ENCODE results near the gene METTL25.

The METTL25 gene

GRCh38 chr12:82476511-82476910 lies 118.2 kb downstream of the METTL25 start:
- Histone ChIP-seq H3K27ac (ENCODE audit: low read depth, low read length) (no peak overlapping the region), H3K4me3 (ENCODE audit: low read depth in 1 of 2, low read length in 2 of 2) (no peak overlapping the region), H3K9me3 (ENCODE audit: control insufficient read depth in 1 of 2, low read length in 2 of 2) (no peaks in the 10 kb centered on the region), H3K9ac (ENCODE audit: low read depth in 1 of 2, low read length in 2 of 2) (no peak overlapping the region), H3K27me3 (ENCODE audit: control insufficient read depth in 1 of 2, insufficient read depth in 2 of 2, low read length in 2 of 2) (no peaks in the 10 kb centered on the region), H3K36me3 (ENCODE audit: control insufficient read depth in 1 of 2, insufficient read depth in 2 of 2, low read length in 2 of 2) (peaks cover 0 to 6% of the 10 kb centered on the region in 2 donors), H3K4me1 (ENCODE audit: control insufficient read depth in 1 of 2, insufficient read depth in 2 of 2, low read length in 2 of 2) (no peaks in the 10 kb centered on the region)

- Histone ChIP-seq H3K36me3 (ENCODE audit: control insufficient read depth in 1 of 2, insufficient read depth in 2 of 2, low read length in 2 of 2) (no peaks in the 10 kb centered on the region), H3K4me1 (ENCODE audit: control insufficient read depth in 1 of 2, insufficient read depth in 2 of 2, low read length in 2 of 2) (no peaks in the 10 kb centered on the region), H3K9ac (ENCODE audit: low read depth in 1 of 2, low read length in 2 of 2) (no peak overlapping the region), H3K4me3 (ENCODE audit: low read depth in 1 of 2, low read length in 2 of 2) (no peak overlapping the region), H3K27me3 (ENCODE audit: control insufficient read depth in 1 of 2, insufficient read depth in 2 of 2, low read length in 2 of 2) (no peaks in the 10 kb centered on the region), H3K27ac (ENCODE audit: low read depth, low read length) (no peak overlapping the region), H3K9me3 (ENCODE audit: control insufficient read depth in 1 of 2, low read length in 2 of 2) (peaks cover 4 to 5% of the 10 kb centered on the region in 2 donors)
These were observed 121.2 kb downstream of the METTL25 start for GRCh38 chr12:82479511-82479910.

- Histone ChIP-seq H3K4me1 (ENCODE audit: control insufficient read depth in 1 of 2, insufficient read depth in 2 of 2, low read length in 2 of 2) (no peaks in the 10 kb centered on the region), H3K27me3 (ENCODE audit: control insufficient read depth in 1 of 2, insufficient read depth in 2 of 2, low read length in 2 of 2) (no peaks in the 10 kb centered on the region), H3K9ac (ENCODE audit: low read depth in 1 of 2, low read length in 2 of 2) (no peak overlapping the region), H3K27ac (ENCODE audit: low read depth, low read length) (no peak overlapping the region), H3K4me3 (ENCODE audit: low read depth in 1 of 2, low read length in 2 of 2) (no peak overlapping the region), H3K36me3 (ENCODE audit: control insufficient read depth in 1 of 2, insufficient read depth in 2 of 2, low read length in 2 of 2) (no peaks in the 10 kb centered on the region), H3K9me3 (ENCODE audit: control insufficient read depth in 1 of 2, low read length in 2 of 2) (peaks cover 4 to 7% of the 10 kb centered on the region in 2 donors)
These were observed 122.3 kb downstream of the METTL25 start for GRCh38 chr12:82480606-82481005.

GRCh38 chr12:82481954-82482353 lies 123.6 kb downstream of the METTL25 start:
- Histone ChIP-seq H3K9me3 (ENCODE audit: control insufficient read depth in 1 of 2, low read length in 2 of 2) (peaks cover 4 to 7% of the 10 kb centered on the region in 2 donors), H3K4me1 (ENCODE audit: control insufficient read depth in 1 of 2, insufficient read depth in 2 of 2, low read length in 2 of 2) (no peaks in the 10 kb centered on the region), H3K9ac (ENCODE audit: low read depth in 1 of 2, low read length in 2 of 2) (no peak overlapping the region)

DNA sequence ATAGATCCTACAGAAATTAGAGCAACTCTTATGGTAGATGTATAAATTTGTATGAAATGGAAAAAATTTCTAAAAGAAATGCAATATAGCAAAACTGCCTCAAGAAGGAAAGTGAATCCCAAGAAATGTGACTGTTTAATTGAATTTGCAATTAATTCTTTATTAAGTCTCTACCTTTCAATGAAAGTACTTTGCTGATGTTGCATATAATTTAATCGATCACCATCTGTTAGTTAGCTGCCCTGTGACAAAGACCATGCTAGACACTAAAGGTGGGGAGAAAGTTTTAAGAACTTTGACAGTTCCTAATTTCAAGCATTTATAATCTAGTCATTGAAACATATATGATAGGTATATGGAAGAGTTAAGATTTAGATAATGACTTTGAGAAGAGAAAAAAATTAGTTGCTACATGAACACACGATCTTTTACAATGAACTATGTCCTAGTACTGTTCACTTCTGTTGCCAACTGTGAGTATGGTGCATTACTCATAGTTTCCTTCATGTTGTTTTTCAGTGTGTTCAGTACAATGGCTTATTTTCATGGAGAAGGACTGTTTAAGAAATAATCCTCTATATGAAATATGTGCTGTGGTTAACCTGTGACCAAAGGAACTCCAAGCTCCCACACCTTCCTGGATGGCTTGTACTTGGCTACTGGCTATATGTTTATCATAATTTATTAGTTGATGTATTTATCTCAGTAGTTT lies 128.4 kb downstream of the METTL25 start:
- Histone ChIP-seq H3K27me3 (ENCODE audit: control insufficient read depth in 1 of 2, insufficient read depth in 2 of 2, low read length in 2 of 2) (no peaks in the 10 kb centered on the region), H3K9ac (ENCODE audit: low read depth in 1 of 2, low read length in 2 of 2) (no peak overlapping the region), H3K27ac (ENCODE audit: low read depth, low read length) (no peak overlapping the region), H3K4me1 (ENCODE audit: control insufficient read depth in 1 of 2, insufficient read depth in 2 of 2, low read length in 2 of 2) (no peaks in the 10 kb centered on the region), H3K36me3 (ENCODE audit: control insufficient read depth in 1 of 2, insufficient read depth in 2 of 2, low read length in 2 of 2) (no peaks in the 10 kb centered on the region), H3K4me3 (ENCODE audit: low read depth in 1 of 2, low read length in 2 of 2) (no peak overlapping the region), H3K9me3 (ENCODE audit: control insufficient read depth in 1 of 2, low read length in 2 of 2) (peaks cover 4 to 7% of the 10 kb centered on the region in 2 donors)

More at GRCh38 chr12:82481954-82482353, 123.6 kb downstream of the METTL25 start:
- Histone ChIP-seq H3K27me3 (ENCODE audit: control insufficient read depth in 1 of 2, insufficient read depth in 2 of 2, low read length in 2 of 2) (no peaks in the 10 kb centered on the region), H3K4me3 (ENCODE audit: low read depth in 1 of 2, low read length in 2 of 2) (no peak overlapping the region), H3K27ac (ENCODE audit: low read depth, low read length) (no peak overlapping the region), H3K36me3 (ENCODE audit: control insufficient read depth in 1 of 2, insufficient read depth in 2 of 2, low read length in 2 of 2) (no peaks in the 10 kb centered on the region)

GRCh38 chr12:82504409-82504808 lies 146.1 kb downstream of the METTL25 start:
- no peak overlapping the region for H3K4me3 ChIP-seq (ENCODE audit: low read depth in 1 of 2, low read length in 2 of 2)
- no peaks in the 10 kb centered on the region for H3K4me1 ChIP-seq (ENCODE audit: control insufficient read depth in 1 of 2, insufficient read depth in 2 of 2, low read length in 2 of 2)
- no peak overlapping the region for H3K9ac ChIP-seq (ENCODE audit: low read depth in 1 of 2, low read length in 2 of 2)
- no peaks in the 10 kb centered on the region for H3K9me3 ChIP-seq (ENCODE audit: control insufficient read depth in 1 of 2, low read length in 2 of 2)
- H3K36me3 ChIP-seq (ENCODE audit: control insufficient read depth in 1 of 2, insufficient read depth in 2 of 2, low read length in 2 of 2), result no peaks in the 10 kb centered on the region
- no peaks in the 10 kb centered on the region for H3K27me3 ChIP-seq (ENCODE audit: control insufficient read depth in 1 of 2, insufficient read depth in 2 of 2, low read length in 2 of 2)
- no peak overlapping the region for H3K27ac ChIP-seq (ENCODE audit: low read depth, low read length)

DNA sequence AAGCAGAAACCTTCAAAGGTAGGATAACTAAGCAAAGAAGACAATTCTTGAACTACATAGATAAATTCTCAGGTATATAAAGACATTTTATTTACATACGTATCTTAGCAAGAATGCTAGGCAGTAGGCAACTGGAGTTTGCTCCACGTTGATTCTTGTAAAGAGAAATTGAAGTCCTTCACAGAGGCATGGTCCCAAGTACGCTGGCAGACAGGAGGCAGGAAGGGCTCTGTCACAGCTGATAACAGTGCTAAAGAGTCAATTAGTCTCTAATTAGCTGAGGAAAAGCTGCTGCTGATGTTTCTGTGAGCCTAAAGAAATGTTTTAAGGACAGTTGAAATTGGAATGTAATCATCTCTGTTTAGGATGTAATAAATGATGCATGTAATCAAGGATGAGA lies 146.8 kb downstream of the METTL25 start:
- H3K27me3 ChIP-seq (ENCODE audit: control insufficient read depth in 1 of 2, insufficient read depth in 2 of 2, low read length in 2 of 2), result no peaks in the 10 kb centered on the region
- H3K9ac ChIP-seq (ENCODE audit: low read depth in 1 of 2, low read length in 2 of 2), result no peak overlapping the region
- H3K9me3 ChIP-seq (ENCODE audit: control insufficient read depth in 1 of 2, low read length in 2 of 2), result no peaks in the 10 kb centered on the region
- no peak overlapping the region for H3K4me3 ChIP-seq (ENCODE audit: low read depth in 1 of 2, low read length in 2 of 2)
- H3K36me3 ChIP-seq (ENCODE audit: control insufficient read depth in 1 of 2, insufficient read depth in 2 of 2, low read length in 2 of 2), result no peaks in the 10 kb centered on the region
- H3K27ac ChIP-seq (ENCODE audit: low read depth, low read length), result no peak overlapping the region
- no peaks in the 10 kb centered on the region for H3K4me1 ChIP-seq (ENCODE audit: control insufficient read depth in 1 of 2, insufficient read depth in 2 of 2, low read length in 2 of 2)

DNA sequence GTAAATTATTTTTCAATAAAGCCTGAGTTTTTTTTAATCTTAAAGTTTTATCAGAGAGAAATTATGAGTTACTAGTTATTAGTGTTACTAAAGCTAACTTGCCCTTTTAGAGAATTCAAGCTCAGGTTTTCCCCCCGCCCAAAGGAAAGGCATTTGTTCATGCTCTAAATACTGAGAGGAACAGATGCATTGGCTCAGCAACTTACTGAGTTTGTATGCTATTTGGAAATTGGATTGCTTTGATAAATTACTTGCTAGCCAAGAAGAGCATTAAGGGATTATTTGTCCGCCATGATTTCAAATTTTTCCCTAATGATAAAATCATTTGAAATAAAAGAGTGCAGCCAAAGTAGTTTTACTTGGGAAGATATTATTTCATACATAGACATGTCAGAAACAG lies 149.4 kb downstream of the METTL25 start:
- H3K9ac ChIP-seq (ENCODE audit: low read depth in 1 of 2, low read length in 2 of 2), result no peak overlapping the region
- no peak overlapping the region for H3K4me3 ChIP-seq (ENCODE audit: low read depth in 1 of 2, low read length in 2 of 2)
- H3K27ac ChIP-seq (ENCODE audit: low read depth, low read length), result no peak overlapping the region
- no peaks in the 10 kb centered on the region for H3K27me3 ChIP-seq (ENCODE audit: control insufficient read depth in 1 of 2, insufficient read depth in 2 of 2, low read length in 2 of 2)
- H3K9me3 ChIP-seq (ENCODE audit: control insufficient read depth in 1 of 2, low read length in 2 of 2), result no peaks in the 10 kb centered on the region
- H3K4me1 ChIP-seq (ENCODE audit: control insufficient read depth in 1 of 2, insufficient read depth in 2 of 2, low read length in 2 of 2), result no peaks in the 10 kb centered on the region
- H3K36me3 ChIP-seq (ENCODE audit: control insufficient read depth in 1 of 2, insufficient read depth in 2 of 2, low read length in 2 of 2), result no peaks in the 10 kb centered on the region

- H3K4me3 ChIP-seq (ENCODE audit: low read depth in 1 of 2, low read length in 2 of 2), result no peak overlapping the region
- H3K36me3 ChIP-seq (ENCODE audit: control insufficient read depth in 1 of 2, insufficient read depth in 2 of 2, low read length in 2 of 2), result no peaks in the 10 kb centered on the region
- H3K9me3 ChIP-seq (ENCODE audit: control insufficient read depth in 1 of 2, low read length in 2 of 2), result no peaks in the 10 kb centered on the region
These were observed 152.1 kb downstream of the METTL25 start for GRCh38 chr12:82510386-82510785.

GRCh38 chr12:82514880-82515279 lies 156.6 kb downstream of the METTL25 start:
- Histone ChIP-seq H3K27ac (ENCODE audit: low read depth, low read length) (no peak overlapping the region), H3K36me3 (ENCODE audit: control insufficient read depth in 1 of 2, insufficient read depth in 2 of 2, low read length in 2 of 2) (no peaks in the 10 kb centered on the region), H3K9ac (ENCODE audit: low read depth in 1 of 2, low read length in 2 of 2) (no peak overlapping the region), H3K27me3 (ENCODE audit: control insufficient read depth in 1 of 2, insufficient read depth in 2 of 2, low read length in 2 of 2) (no peaks in the 10 kb centered on the region), H3K4me1 (ENCODE audit: control insufficient read depth in 1 of 2, insufficient read depth in 2 of 2, low read length in 2 of 2) (no peaks in the 10 kb centered on the region), H3K4me3 (ENCODE audit: low read depth in 1 of 2, low read length in 2 of 2) (no peak overlapping the region), H3K9me3 (ENCODE audit: control insufficient read depth in 1 of 2, low read length in 2 of 2) (no peaks in the 10 kb centered on the region)

More at GRCh38 chr12:82510386-82510785, 152.1 kb downstream of the METTL25 start:
- no peaks in the 10 kb centered on the region for H3K27me3 ChIP-seq (ENCODE audit: control insufficient read depth in 1 of 2, insufficient read depth in 2 of 2, low read length in 2 of 2)
- no peak overlapping the region for H3K9ac ChIP-seq (ENCODE audit: low read depth in 1 of 2, low read length in 2 of 2)
- H3K27ac ChIP-seq (ENCODE audit: low read depth, low read length), result no peak overlapping the region
- H3K4me1 ChIP-seq (ENCODE audit: control insufficient read depth in 1 of 2, insufficient read depth in 2 of 2, low read length in 2 of 2), result no peaks in the 10 kb centered on the region
